CD4-positive, alpha-beta T cell treated with Interferon alpha-2 for 1 hour (primary cell): ENCODE data around the gene ATG4C.

Source experiments
- DNase-seq, 2 donors: peaks; one replicate each; pipeline ENCODE4 v3.0.0-alpha.2; 2020 to 2022

Gene ATG4C

DNA sequence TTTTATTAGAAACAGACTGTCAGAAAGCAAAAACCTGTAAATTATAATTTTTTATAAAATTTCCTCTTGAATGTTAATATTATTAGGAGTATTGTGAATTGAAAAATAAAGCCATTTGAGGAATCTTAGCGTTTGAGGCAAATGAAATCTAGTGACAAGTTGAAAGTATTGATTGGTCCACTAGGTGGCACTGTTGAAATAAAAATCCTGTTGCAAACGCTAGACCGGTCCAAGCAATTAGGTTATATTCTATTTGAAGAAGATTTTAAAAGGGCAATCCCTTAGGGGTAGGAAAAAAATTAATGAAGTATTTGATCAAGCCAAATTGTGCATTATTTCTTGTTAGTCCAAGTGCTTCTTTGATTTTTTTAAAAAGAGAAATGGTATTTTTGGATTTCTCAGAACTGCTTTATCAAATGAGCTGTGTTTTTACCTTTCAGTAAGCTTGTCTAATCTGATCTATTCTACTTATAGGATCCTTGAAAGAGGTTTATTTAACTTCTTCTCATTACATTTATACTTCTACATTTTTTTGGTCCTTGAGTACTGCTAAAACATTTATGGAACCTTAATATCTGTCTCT lies 57.7 kb downstream of the ATG4C start:
- peak; percentile 14 to 61 for DNase-seq

DNA sequence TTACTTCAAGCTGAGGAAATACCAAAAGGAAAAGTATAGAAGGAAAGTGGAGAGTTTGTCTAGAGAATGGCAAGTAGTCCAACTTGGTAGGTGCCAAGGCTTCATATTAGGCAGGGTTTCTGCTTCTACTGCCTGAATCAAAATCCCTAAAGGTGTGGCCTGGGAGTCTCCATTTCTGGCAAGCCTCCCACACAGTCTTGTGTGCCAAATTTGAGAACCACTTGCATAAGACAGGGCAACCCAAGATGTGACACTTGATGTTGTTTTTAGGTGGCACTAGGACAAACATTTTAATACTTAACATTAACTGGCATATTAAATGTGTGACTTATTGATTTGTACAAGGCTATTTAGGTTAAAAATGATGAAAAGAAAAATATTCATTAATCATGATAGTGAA lies 60.1 kb downstream of the ATG4C start:
- no peak for DNase-seq

DNA sequence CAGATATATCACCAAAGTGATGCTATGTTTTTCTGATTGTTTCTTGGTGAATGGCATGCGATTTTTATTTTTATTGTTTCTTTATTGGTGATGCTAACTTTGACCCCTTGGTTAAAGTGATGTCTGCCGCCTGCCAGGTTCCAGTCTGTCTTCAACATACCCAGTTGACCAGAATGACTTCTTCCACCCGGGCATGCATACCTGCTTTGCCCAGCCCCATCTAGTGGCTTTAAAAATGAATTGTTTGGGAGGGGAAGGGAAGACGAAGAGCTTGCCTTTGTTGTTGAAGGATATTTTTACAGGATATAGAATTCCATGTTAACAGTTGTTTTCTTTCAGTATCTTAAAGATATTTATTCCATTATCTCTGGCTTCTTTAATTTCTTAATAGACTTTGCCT lies 65.1 kb downstream of the ATG4C start:
- no peak for DNase-seq

DNA sequence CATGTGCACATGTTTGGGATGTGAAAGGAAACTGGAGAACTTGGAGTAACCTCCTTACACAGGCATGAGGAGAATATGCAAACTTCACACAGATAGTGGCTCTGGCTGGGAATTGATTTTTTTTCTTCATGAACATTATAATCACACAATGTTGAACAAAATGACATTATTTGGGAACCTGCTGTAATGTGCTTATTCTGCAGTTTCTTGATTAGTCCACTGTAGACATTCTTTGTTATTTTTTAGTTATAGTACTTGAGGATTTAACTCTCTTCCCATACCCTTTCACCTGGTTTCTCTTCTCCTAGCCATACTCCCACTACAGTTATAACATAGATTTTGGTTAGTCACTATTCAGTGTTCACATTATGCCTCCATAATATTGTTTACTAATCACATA lies 68.3 kb downstream of the ATG4C start:
- no peak for DNase-seq

DNA sequence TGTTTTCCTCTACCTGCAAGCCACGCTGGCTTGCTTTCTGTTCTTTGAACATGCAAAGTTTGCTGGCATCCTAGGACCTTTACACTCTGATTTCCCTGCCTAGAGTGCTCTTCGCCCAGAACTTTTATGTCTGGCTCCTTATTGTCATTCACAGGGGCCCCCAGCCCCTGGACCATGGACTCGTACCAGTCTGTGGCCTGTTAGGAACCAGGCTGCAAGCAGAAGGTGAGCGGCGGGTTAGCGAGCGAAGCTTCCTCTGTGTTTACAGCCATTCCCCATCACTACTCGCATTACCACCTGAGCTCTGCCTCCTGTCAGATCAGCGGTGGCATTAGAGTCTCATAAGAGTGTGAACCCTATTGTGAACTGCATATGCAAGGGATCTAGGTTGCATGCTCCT lies 73.0 kb downstream of the ATG4C start:
- DNase-seq, result no peak

DNA sequence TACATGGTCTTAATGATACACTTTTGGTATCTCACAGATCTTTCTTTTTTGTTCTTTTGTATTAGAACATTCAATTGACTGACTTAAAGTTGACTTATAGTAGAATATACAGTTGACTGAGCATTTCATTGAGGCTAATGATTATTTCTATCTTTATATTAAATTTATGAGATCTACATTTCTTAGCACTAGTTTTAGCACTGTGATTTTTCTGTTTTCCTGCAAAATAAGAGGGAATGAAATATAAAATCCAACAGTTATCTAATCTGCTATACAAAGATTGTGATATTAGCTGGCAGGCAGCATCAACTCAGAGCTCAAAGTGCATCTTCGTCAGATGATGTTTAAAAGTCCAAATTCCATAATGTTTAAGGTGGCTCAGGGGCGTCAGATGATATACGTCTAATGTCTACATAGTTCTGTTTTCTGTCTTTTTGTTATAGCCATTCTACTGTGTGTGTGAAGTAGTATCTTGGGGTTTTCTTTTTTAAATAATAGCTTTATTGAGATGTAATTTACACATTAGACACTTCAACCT lies 85.4 kb downstream of the ATG4C start:
- no peak for DNase-seq

DNA sequence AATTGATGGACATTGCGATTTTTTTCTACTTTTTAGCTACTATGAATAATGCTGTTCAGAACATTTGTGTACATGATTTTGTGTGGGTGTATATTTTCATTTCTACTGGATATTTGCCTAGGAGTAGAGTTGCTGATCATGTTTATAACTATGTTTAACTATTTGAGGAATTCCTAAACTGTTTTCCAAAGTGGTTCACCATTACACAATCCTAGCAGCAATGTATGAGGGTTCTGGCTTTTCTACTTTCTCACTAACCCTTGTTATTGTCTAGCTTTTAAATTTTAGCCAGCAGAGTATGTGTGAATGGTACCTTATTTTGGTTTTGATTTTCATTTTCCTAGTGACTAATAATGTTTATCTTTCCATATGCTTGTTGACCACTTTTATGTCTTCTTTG lies 86.2 kb downstream of the ATG4C start:
- no peak for DNase-seq

DNA sequence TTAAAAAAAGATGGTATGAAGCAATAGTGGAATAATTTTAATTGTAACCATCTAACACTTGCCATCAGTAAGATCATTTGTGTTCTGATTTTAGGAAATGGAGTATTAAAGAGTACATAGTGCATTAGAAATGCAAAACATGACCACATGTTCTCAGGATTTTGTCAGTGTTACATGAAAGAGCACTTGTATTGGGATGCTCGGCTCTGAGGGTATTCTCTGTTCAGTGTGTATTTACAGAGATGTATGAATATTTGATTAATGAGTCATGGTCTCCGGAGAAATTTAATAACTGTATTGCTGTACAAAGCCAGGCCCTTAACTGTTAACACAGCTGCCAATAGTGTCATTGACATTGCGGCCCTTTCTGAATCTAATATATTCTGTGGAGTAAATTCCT lies 91.7 kb downstream of the ATG4C start:
- DNase-seq, result no peak

DNA sequence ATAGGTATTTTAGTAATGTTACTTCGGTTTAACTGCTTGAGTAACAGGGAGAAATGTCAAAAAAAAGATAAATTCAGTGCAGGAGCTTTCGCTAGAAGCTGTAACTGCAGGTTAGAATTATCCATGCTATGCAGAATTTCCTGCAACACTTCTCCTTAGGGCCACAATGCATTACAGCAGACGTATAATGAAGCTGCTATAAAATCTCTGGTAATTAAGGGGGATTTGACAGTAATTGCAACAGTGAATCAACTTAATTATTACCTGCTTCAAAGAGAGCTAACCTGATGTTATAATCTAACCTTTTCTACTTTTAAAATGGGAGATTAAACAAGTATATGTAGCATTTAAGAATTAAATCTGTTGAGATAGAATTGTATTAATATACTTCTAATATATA lies 92.6 kb downstream of the ATG4C start:
- DNase-seq, result no peak

DNA sequence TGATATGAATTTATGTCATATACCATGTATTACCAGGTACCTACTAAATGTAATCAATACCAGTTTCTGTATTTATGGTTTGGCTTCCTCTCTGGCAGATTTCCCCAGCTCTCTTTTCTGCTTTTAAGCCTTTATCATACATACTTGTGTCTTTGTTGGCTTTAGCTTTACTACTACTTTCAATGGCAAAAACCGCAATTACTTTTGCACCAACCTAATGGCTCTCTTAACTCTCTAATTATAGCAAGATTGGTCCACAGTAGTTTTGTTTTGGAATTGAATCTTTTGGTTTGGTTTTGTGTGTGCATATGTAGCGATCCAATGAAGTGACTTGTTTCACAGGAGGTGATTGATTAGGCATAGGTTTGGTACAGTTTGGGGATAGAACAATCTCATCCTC lies 93.6 kb downstream of the ATG4C start:
- no peak for DNase-seq

DNA sequence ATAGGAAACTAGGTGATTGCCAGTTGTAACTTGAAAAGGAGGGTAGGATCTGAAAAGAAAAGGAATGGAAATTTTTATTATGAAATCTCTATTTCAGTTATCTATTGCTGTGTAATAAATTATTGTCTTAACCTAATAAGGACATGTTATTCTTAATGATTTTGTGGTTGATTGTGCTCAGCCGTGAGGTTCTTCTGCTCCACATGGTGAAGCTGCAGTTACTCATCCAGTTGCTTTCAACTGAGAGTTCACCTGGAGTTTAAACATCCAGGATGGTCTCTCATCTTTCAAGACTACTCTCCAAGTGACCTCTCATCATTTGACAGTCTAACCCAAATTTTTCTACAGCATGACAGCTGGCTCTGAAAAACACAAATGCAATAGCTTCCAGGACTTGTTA lies 96.0 kb downstream of the ATG4C start:
- DNase-seq, result no peak

DNA sequence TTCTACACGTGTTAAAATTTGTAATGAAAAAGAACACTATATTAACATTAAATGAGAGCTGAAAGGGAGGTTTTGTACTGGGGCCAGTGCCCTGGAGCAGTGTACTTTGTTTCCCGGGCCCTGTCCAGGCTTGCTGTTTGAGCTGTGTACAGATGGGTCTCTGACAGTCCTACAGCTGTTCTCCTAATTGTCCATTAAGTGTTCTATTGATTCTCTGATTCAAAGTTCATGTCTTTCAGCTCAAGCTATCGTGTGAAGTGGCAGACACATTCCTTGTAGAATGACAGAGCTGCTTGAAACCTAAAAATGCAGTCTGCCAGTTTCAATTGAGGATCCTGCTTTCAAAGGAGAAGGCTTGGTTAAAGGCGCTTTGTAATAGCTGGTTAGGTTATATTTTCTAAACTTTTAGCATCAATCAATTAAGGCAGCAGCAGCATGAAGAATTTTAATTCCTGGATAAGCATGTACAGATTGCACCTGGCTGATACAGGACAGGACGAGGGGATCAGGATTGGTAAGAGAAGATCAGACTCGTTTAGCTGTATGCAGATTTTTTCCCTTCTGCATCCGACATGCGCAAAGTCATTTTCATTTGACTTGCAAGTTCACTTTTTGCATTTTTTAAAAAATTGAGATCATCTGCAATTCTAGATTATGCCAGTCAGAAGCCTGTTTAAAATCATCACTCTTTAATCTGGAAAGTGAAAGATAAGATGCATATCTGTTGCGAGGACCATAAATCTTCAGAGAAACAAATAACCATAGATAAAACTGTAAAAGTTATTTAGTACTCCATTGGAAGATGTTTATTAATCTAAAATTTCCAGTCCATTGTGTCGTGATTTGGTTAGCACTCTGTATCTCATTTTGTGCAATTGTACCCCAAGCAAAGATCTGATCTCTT lies 98.5 kb downstream of the ATG4C start:
- no peak for DNase-seq

DNA sequence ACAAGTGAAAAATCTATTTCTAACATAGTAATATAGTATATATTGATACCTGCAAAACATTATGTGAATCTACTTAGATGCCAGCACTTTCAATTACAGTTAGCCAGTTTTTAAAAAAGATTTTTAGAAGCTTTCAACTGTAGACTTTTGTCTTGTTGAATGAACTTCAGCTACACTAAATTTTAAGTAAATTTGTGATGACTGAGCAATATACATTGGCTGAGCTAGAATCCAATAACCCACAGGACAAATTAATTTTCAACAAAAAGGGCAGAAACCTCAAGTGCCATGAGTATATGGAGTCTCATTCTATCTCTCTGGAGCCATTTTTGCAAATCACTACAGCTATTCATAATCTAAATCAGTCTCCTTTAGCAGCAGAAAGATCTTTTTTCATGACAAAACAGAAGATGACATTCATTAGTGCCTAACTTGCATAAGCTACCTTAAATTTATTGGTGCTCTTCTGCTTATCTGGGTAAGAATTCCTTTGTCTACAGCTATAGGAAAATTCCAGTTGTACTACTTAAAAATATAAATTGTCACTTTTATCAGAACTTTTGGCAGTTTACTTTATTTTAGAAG lies 100.3 kb downstream of the ATG4C start:
- DNase-seq, result no peak

DNA sequence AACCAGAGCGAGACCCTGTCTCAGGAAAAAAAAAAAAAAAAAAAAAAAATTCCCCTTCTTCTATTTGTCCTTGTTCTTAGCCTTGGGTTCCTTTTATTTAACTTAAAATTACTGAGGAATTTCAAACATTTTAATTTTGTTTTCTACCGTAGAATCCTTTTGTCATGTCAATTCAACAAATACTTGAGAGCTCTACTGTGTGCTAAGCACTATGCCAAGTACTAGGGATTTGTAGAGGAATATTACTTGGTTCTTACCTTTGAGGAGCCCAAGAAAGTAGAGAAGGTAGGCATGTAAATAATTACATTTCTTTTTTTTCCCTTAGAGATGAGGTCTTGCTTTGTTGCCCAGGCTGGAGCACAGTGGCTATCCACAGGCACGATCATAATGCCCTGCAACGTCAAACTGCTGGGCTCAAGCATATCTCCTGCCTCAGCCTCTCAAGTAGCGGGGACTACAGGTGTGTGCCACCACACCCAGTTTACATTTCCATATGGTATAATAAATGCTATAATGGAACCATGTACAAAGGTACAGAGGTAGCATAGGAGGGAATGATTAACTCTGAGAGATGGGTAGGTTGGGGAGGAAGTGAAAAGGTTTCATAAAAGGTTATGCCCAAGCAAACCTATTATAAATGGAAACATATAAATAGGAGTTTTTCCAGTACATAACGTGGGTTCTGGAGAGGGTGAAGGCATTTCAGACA lies 104.0 kb downstream of the ATG4C start:
- DNase-seq, result no peak

DNA sequence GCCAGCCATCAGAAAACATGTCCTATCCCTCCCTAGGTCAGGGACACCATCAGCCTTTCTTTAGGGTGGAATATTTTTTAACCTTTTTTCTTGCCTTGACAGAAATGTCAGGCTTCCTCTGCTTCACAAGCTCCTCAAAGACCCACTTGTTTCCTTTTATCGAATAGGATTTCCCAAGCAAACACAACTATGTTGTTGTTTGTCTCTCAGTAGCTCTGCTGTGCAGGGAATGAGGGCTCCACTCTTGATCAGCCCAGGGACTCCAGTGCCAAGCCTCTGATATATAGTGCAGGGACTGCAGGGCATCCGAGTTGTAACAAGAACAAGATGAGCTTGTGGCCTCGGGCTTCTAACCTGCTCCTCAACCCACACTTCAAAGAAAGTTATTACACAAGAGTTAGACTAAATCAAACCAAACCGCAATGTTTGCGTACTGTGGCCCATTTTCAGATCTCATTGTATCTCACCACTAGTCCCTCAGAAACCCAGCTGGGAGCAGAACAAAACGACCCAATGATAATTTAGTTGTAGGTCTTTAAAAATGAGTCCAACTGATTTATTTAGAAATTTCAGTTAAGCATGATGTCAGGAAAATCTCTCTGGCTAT lies 108.1 kb downstream of the ATG4C start:
- no peak for DNase-seq

DNA sequence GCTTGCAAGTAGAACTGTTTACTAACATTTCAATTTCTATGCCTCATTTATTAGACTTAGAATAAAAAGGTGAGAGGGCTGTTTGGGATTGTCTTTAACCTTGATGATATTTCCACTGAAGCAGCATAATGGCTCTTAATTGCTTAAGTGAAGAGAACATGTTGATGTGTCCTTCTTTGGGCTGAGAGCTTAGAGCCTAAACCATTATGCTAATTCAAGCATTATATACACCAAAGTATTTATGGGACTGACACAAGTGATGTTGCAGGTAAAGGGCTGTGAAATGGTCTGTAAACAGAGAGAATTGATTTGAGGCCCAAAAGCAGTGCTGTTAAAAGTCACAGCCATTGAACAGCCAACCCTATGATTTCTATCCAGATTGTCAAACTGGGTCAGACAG lies 113.9 kb downstream of the ATG4C start:
- no peak for DNase-seq

DNA sequence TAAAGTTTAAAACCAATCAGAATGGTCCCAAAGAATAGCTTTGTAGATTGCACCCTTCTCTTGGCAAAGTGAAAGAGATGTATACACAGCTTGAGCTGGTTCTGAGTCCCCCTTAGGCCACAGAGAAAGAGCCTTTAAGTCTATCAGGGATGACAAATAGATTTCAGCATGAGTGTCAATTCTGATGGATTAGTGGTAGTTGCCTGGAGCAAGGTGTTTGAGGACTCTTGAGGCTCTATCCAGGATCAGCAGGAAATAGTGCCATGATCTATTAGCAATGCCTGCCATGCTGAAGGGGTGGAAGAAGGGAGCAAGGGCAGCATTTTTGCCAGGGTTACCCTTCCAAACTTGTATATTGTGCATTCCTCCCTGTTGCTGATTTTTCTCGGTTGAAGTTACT lies 116.6 kb downstream of the ATG4C start:
- DNase-seq, result no peak

DNA sequence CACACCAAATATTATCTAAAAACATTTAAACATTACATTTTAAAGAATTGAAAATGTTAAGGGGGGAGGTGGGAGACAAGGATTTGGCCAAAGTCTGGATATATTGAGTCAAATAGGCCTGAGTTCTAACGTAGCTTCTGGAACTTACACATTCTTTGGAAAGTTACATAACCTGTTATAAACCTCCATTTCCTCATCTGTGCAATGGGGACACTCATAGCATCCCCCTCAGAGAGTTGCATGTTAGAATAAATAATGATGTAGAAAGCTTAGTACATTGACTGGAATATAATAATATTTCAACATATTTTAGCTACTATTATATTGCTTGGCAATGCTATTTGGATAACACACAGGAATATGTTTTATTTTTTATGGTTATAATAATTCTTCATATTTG lies 117.7 kb downstream of the ATG4C start:
- no peak for DNase-seq

DNA sequence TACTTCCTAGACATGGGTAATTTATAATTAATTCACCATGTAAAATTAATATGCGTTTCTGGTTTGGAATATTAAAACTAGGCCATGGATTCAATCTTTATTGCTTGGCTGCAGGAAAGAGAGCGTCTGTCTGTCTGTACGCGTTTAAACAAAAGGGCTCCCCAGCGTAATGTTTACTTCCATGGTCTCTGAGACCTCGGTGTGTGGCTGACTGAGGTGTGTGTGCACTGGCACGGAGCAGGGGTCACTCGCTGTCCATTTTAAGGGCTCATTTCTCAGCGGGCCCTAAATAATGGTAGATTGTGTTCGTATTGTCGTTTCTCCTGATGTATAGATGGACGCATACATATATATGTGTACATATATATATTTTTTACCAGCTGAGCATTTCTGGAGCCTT lies 119.6 kb downstream of the ATG4C start:
- DNase-seq, result no peak

DNA sequence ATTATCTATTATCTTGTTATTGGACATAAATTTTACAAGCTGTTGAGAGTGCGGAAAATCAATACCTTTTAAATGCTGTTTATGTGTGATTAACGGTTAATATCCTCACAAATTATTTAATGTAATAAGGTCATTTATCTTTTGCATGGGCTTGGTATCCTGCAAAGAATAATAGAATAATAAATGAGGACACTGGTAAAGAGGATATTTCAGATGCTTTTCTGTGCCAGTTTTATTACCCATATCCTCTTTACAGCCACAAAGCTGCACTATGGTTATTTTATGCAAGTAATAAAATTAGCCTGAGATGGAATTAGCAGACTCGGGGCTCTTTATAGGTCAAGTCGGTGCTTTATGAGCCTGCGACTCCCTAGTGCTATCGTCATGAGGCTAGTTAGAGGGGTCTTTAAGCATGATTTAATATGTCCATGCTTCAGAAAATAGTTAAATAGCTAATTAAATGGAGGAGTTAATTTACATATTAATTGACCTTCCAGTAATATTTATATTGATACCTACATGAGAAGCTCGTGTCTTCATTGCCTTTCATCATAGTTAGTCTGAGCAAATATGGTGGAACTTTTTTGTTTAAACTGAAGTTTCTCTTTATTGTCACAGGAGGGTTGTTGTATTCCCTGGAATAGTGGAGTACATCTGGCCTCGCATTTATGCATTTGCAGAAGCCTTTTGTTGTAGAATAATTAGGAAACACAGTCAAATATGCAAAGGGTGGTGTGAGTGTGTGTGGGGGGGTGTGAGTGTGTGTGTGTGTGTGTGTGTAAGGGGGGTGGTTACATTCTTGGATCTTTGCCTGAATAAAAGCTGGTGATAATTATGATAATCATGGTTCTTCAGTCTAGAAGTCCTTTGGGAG lies 120.3 kb downstream of the ATG4C start:
- no peak for DNase-seq

DNA sequence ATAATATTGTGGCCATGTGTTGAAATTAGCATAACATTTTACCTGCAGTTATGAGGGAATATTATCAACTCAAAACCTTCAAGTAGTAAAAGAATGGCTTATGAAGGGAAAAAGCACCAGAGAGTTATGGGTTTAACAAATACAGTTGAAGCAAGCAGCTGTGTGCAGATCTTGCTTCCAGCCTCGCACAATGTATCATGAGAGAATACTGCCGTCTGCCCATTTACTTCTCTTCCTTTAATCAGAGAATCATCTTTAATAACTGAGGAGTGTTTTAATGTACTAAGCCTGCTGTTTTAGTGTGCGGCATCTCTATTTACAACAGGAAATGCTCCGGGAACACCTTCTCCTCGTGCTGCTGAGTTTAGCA lies 120.9 kb downstream of the ATG4C start:
- DNase-seq, result no peak

DNA sequence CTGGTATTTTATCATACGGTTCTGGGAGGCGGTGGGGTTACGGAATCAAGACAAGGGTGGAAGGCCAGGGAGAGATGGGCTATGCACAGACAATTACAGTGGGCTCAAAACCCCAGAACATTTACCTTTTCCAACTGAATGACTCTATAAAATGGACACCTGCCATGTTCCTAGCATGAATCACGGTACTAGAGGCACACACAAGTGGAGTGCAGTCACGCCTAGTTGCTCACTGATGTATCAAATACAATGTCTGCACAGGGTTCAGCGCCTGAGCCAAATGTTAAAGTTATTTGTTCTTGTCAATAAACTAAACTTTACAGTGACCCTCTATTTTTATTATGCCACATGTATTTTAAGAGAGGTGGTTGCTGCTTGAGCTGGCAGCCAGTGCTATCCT lies 121.4 kb downstream of the ATG4C start:
- DNase-seq, result no peak
